OCI-LY7 (cell line): ENCODE measurements around the gene GLG1. TPM values are rescaled to one million over a fixed set of nuclear protein-coding genes. Genes with fewer than 3 reads are reported as not detected.

Experiments used
- BruUV-seq: library from RNA; stranded (reverse); fragments of 400-500 nt; replicated peaks from 2 replicates; lab custom pipeline; 2021; lab: Mats Ljungman, UMichigan
- CTCF ChIA-PET: fragments of 300-600 bp; sonication (Branson Sonifier 250); formaldehyde crosslinking; loops from one replicate; lab custom pipeline; 2022; ENCODE audit warnings: antibody characterized with exemption; ENCODE audit not compliant: unreplicated experiment; lab: Charles Lee
- POLR2A ChIA-PET: fragments of 300-600 bp; sonication (Branson Sonifier 250); formaldehyde crosslinking; loops from one replicate; lab custom pipeline; 2022; ENCODE audit warnings: antibody characterized with exemption; lab: Charles Lee
- DNase-seq: peaks from one replicate; pipeline ENCODE4 v3.0.0-alpha.2; 2015; ENCODE audit warnings: low spot score
- H2AFZ ChIP-seq: fragments of 200-600 bp; sonication (generic), shearing (Covaris generic); 2 replicates; pipeline ENCODE4 v1.6.1; 2014; ENCODE audit warnings: mild to moderate bottlenecking, antibody characterized with exemption, low read length, moderate library complexity
- H3K27ac ChIP-seq: fragments of 200-600 bp; sonication (generic); 2 replicates; pipeline ENCODE4 v1.5.1; 2014; ENCODE audit warnings: mixed run types, low read depth, mild to moderate bottlenecking, moderate library complexity, low read length, inconsistent platforms; ENCODE audit not compliant: poor library complexity, severe bottlenecking
- H3K36me3 ChIP-seq: fragments of 200-600 bp; sonication (generic); 2 replicates; pipeline ENCODE4 v1.6.1; 2014; ENCODE audit warnings: mild to moderate bottlenecking, antibody characterized with exemption, low read length, moderate library complexity, mixed read lengths; ENCODE audit not compliant: insufficient read depth
- H3K4me1 ChIP-seq: fragments of 200-600 bp; sonication (generic); 2 replicates; pipeline ENCODE4 v1.5.1; 2014; ENCODE audit warnings: mild to moderate bottlenecking, low read length; ENCODE audit not compliant: insufficient read depth, poor library complexity, severe bottlenecking
- H3K4me2 ChIP-seq: fragments of 200-600 bp; sonication (generic); 2 replicates; pipeline ENCODE4 v1.6.1; 2014; ENCODE audit warnings: mild to moderate bottlenecking, low read length
- H3K4me3 ChIP-seq: fragments of 200-600 bp; sonication (generic); 2 replicates; pipeline ENCODE4 v1.5.1; 2014; ENCODE audit warnings: mild to moderate bottlenecking, low read depth, low read length; ENCODE audit not compliant: poor library complexity, severe bottlenecking
- H3K79me2 ChIP-seq: fragments of 200-600 bp; sonication (generic); 2 replicates; pipeline ENCODE4 v1.6.1; 2016; ENCODE audit warnings: low read depth, mild to moderate bottlenecking, low read length, moderate library complexity, mixed read lengths; ENCODE audit not compliant: insufficient read depth
- H3K9me2 ChIP-seq: fragments of 200-600 bp; sonication (generic); 2 replicates; pipeline ENCODE4 v1.6.1; 2016; ENCODE audit warnings: mild to moderate bottlenecking, low read length, mixed read lengths; ENCODE audit not compliant: insufficient read depth
- H3K9me3 ChIP-seq: fragments of 200-600 bp; sonication (generic); 2 replicates; pipeline ENCODE4 v1.6.1; 2014; ENCODE audit warnings: mild to moderate bottlenecking, mixed run types, low read length, mixed read lengths
- H4K20me1 ChIP-seq: fragments of 200-600 bp; sonication (generic); 2 replicates; pipeline ENCODE4 v1.6.1; 2014; ENCODE audit warnings: mild to moderate bottlenecking, antibody characterized with exemption, low read length, moderate library complexity, mixed read lengths; ENCODE audit not compliant: insufficient read depth
- CTCF ChIP-seq: fragments of 200-600 bp; sonication (generic); conservative IDR thresholded peaks from 2 replicates; pipeline ENCODE4 v1.5.1; 2014; ENCODE audit warnings: mild to moderate bottlenecking, antibody characterized with exemption, low read length, moderate library complexity, mixed read lengths
- EZH2phosphoT487 ChIP-seq: fragments of 200-600 bp; sonication (generic); IDR thresholded peaks from 2 replicates; pipeline ENCODE4 v1.6.1; 2018; ENCODE audit warnings: low read depth, borderline replicate concordance, mild to moderate bottlenecking, mixed run types, antibody characterized with exemption, low read length, moderate library complexity, mixed read lengths
- intact Hi-C: fragments of 100-400 bp; cut with micrococcal nuclease; formaldehyde crosslinking; loops from one replicate; pipeline ENCODE4 v1.10.0; 2022; ENCODE audit not compliant: unreplicated experiment
- total RNA-seq, 2 experiments: library from RNA; depleted of rRNA in 1 of 2; stranded (reverse); fragments of >200 nt in 1 of 2; shearing (Covaris generic) in 1 of 2; gene quantifications; 2 replicates each; pipeline ENCODE4 v1.2.3, GENCODE V29; 2014 to 2022

GLG1 gene
- total RNA-seq, 2 experiments from 2014 or later: 40.4 to 69.8 TPM

- CTCF ChIA-PET: no interaction called here
- no peak for DNase-seq
- no TSS peak for BruUV-seq
Observed at GRCh38 chr16:74501484-74502478, 105.1 kb downstream of the GLG1 start.

GRCh38 chr16:74500907-74501306 is 106.0 kb downstream of the GLG1 start:
- BruUV-seq: no TSS peak
- POLR2A ChIA-PET: interaction anchor here (2.3 kb wide), 1 partner anchor 10 kb away, joined by 6 read pairs; no protein-coding TSS in a partner anchor
- no peak overlapping the region for H3K4me3 ChIP-seq

More at GRCh38 chr16:74501484-74502478, 105.1 kb downstream of the GLG1 start:
- Histone ChIP-seq H3K4me3 (no peak overlapping the region), H3K4me2 (peak overlapping the region; percentile 10; the same call in 1 of the 2 replicates), H3K9me2 (no peaks in the 10 kb centered on the region), H3K4me1 (peaks cover 7% of the 10 kb centered on the region), H4K20me1 (0 out of 2 replicates have a peak, but pooled peaks cover 3% of the 10 kb centered on the region), H2AFZ (no peak overlapping the region), H3K36me3 (peaks cover 32% of the 10 kb centered on the region), H3K79me2 (no peaks in the 10 kb centered on the region), H3K27ac (peak overlapping the region; percentile 1), H3K9me3 (no peaks in the 10 kb centered on the region)
- POLR2A ChIA-PET: interaction anchor here (0.7 to 2.3 kb wide), 2 partner anchors 11 to 162 kb away, joined by 4 to 6 read pairs; no protein-coding TSS in a partner anchor
- TF ChIP-seq EZH2phosphoT487 (no peak), CTCF (no peak)
- intact Hi-C loops: no loop called here

More at GRCh38 chr16:74500907-74501306, 106.0 kb downstream of the GLG1 start:
- no peaks in the 10 kb centered on the region for H3K79me2 ChIP-seq
- no peak overlapping the region for H3K27ac ChIP-seq
- no peak overlapping the region for H3K4me2 ChIP-seq
- peaks cover 30% of the 10 kb centered on the region; the same call in 1 of the 2 replicates for H3K36me3 ChIP-seq
- 0 out of 2 replicates have a peak, but pooled peaks cover 3% of the 10 kb centered on the region for H4K20me1 ChIP-seq
- DNase-seq: no peak
- no peaks in the 10 kb centered on the region for H3K9me3 ChIP-seq
- intact Hi-C loops: no loop called here
- TF ChIP-seq EZH2phosphoT487 (no peak), CTCF (no peak)
- no peak overlapping the region for H2AFZ ChIP-seq
- CTCF ChIA-PET: no interaction called here
- no peaks in the 10 kb centered on the region for H3K9me2 ChIP-seq
- peaks cover 7% of the 10 kb centered on the region for H3K4me1 ChIP-seq
